Progenitor cell of endocrine pancreas (in vitro differentiated cells): ENCODE results near the gene MAPK9. TPM values are rescaled to one million over a fixed set of nuclear protein-coding genes. Genes with fewer than 3 reads are reported as not detected.
A peak's percentile ranks its signal among the peaks of the same experiment; 100 is the strongest.

ENCODE experiments used
- DNase-seq: peaks from one replicate; pipeline ENCODE4 v3.0.0; 2021; ENCODE audit warnings: low spot score; ENCODE audit not compliant: unreplicated experiment
- H3K27ac Mint-ChIP-seq: 2 replicates; pipeline ENCODE4 v1.8.0; 2021; ENCODE audit warnings: mild to moderate bottlenecking, moderate library complexity, mixed read lengths
- H3K27me3 Mint-ChIP-seq: 2 replicates; pipeline ENCODE4 v1.8.0; 2021; ENCODE audit warnings: mixed read lengths
- H3K36me3 Mint-ChIP-seq: 2 replicates; pipeline ENCODE4 v1.8.0; 2022; ENCODE audit warnings: mixed read lengths; ENCODE audit not compliant: insufficient read depth
- H3K4me1 Mint-ChIP-seq: 2 replicates; pipeline ENCODE4 v1.8.0; 2021; ENCODE audit warnings: low read depth, mixed read lengths
- H3K4me3 Mint-ChIP-seq: 2 replicates; pipeline ENCODE4 v1.8.0; 2021; ENCODE audit warnings: low read depth, mild to moderate bottlenecking, moderate library complexity, mixed read lengths
- H3K9me3 Mint-ChIP-seq: 2 replicates; pipeline ENCODE4 v1.8.0; 2021; ENCODE audit warnings: low read depth, mixed read lengths
- total RNA-seq: library from RNA; stranded (reverse); gene quantifications from 2 replicates; pipeline ENCODE4 v1.2.1, GENCODE V29; 2021
- TF ChIP-seq, protein P1 (sequence below): fragments of 200-600 bp; sonication (generic); IDR thresholded peaks from one replicate; pipeline ENCODE4 v1.5.0; 2021; ENCODE audit warnings: antibody characterized with exemption, mild to moderate bottlenecking; ENCODE audit not compliant: unreplicated experiment

Gene MAPK9
- total RNA-seq, 1 donor from 2014 or later: 51.2 TPM

DNA sequence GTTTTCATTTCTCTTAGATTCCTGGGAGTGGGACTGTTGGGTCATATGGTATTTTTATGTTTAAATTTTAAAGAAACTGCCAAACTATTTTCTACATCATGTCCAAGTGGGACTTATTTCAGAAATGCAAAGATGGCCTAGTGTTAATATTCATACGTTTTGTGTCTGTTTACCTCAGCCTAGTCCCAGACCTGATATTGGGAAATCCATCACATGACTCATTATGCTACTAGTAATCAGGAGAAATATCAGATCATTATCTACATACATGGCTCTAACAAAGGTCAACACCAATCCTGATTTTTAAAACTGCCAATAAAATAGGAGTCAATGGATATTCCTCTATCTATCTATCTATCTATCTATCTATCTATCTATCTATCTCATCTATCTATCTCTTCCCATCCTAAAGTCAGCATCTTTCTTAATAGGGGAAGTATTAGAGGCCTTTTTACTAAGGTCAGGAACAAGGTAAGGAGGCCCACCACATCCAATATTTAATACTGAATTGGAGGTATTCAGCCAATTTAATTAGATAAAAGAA, 87.5 kb downstream of the MAPK9 start:
- TF ChIP-seq, protein P1, sequence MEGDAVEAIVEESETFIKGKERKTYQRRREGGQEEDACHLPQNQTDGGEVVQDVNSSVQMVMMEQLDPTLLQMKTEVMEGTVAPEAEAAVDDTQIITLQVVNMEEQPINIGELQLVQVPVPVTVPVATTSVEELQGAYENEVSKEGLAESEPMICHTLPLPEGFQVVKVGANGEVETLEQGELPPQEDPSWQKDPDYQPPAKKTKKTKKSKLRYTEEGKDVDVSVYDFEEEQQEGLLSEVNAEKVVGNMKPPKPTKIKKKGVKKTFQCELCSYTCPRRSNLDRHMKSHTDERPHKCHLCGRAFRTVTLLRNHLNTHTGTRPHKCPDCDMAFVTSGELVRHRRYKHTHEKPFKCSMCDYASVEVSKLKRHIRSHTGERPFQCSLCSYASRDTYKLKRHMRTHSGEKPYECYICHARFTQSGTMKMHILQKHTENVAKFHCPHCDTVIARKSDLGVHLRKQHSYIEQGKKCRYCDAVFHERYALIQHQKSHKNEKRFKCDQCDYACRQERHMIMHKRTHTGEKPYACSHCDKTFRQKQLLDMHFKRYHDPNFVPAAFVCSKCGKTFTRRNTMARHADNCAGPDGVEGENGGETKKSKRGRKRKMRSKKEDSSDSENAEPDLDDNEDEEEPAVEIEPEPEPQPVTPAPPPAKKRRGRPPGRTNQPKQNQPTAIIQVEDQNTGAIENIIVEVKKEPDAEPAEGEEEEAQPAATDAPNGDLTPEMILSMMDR: no peak
- no peaks in the 10 kb centered on the region for H3K9me3 Mint-ChIP-seq
- H3K4me1 Mint-ChIP-seq: peaks cover 1% of the 10 kb centered on the region
- H3K4me3 Mint-ChIP-seq: no peak overlapping the region
- peaks cover 23% of the 10 kb centered on the region for H3K27me3 Mint-ChIP-seq
- H3K36me3 Mint-ChIP-seq: no peaks in the 10 kb centered on the region
- no peak overlapping the region for H3K27ac Mint-ChIP-seq
- no peak for DNase-seq

DNA sequence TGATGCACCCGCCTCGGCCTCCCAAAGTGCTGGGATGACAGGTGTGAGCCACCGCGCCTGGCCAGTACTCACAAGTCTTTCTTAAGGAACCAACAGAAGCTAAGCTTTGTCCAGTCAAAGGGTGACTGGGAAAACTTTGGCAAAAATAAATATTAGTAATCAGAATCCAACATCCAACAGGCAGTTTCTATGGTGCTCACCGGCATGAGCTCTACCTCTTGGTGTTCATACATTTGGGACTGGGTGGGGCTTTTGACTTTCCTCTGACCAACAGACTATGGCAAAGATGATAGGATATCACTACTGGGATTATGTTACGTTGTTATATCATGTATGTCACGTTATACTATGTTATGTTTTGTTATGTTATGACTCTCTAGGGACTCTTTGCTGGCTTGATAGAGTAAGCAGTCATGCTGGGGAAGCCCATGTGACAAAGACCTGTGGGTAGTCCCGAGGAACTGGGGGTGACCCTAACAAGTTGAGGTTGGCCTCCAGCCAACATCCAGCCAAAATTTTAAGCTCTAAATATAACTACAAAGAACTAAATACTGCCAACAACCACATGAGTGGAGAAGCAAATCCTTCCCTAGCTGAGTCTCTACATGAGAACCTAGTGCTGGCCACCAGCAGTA, 88.8 kb downstream of the MAPK9 start:
- Mint-ChIP-seq H3K9me3 (no peaks in the 10 kb centered on the region), H3K4me3 (no peak overlapping the region), H3K27ac (no peak overlapping the region), H3K27me3 (peaks cover 20% of the 10 kb centered on the region), H3K4me1 (no peaks in the 10 kb centered on the region), H3K36me3 (no peaks in the 10 kb centered on the region)
- TF ChIP-seq, protein P1: no peak
- DNase-seq: no peak

DNA sequence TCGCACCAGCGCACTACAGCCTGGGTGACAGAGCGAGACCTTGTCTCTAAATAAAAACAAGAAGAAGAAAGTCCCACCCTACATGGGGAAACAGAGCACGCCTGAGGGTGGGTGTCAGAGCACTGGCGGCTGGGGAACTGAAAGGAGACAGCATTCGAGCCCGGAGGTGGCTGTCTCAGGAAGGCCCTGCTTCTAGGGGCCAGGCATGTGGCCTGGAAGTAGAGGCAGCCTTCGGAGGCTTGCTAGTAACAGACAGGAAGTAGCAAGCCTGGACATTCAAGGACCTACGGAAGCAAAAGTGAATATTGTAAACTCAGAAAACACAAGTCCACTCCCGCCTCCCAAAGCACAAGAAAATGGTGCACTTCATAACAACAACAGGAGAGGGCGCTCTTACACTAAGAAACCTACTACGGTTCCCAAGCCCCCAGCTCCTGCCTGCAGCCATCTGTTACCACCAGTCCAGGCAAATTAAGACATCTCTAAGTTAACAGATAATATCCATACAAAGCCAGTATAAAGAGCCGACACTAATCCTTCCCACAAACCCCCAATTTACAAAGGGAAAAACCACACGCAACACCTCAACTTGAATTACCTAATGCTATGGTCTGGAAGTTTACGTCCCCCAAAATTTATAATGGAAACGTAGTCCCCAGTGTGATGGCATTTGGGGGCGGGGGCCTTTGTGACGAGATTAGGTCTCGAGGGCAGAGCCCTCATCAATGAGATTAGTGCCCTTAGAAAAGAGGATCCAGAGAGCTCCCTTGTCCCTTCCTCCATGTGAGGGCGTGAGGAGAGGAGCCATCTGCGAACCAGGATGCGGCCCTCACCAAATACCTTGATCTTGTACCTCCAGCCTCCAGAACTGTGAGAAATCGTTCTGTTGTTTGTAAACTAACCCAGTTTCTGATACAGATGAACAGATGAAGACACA, 90.6 kb downstream of the MAPK9 start:
- no peaks in the 10 kb centered on the region for H3K4me1 Mint-ChIP-seq
- TF ChIP-seq, protein P1: peak; percentile 57

DNA sequence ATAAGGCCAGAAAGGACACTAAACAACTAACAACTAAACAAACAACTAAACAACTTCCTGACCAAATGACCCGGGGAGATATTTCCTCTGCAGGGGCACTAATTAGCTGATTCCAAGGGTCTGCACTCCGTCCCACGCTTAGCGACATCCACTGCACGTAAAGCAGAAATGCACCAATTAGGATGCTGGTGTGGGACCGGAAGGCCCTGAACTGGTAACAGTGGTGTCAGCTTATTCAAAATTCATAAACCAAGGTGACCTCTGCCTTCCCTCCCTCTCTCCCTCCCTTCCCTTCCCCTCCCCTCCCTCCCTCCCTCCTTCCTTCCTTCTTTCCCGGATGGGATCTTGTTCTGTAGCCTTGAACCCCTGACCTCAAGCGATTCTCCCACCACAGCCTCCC, 92.5 kb downstream of the MAPK9 start:
- H3K27ac Mint-ChIP-seq: no peak overlapping the region
- no peaks in the 10 kb centered on the region for H3K36me3 Mint-ChIP-seq
- TF ChIP-seq, protein P1: no peak
- no peaks in the 10 kb centered on the region for H3K9me3 Mint-ChIP-seq
- H3K4me1 Mint-ChIP-seq: no peaks in the 10 kb centered on the region
- no peak overlapping the region for H3K4me3 Mint-ChIP-seq
- peaks cover 3% of the 10 kb centered on the region for H3K27me3 Mint-ChIP-seq
- DNase-seq: no peak

More for the DNA sequence above, 90.6 kb downstream of the MAPK9 start:
- Mint-ChIP-seq H3K4me3 (no peak overlapping the region), H3K9me3 (no peaks in the 10 kb centered on the region), H3K27me3 (peaks cover 6% of the 10 kb centered on the region), H3K36me3 (no peaks in the 10 kb centered on the region), H3K27ac (no peak overlapping the region)
- DNase-seq: no peak

DNA sequence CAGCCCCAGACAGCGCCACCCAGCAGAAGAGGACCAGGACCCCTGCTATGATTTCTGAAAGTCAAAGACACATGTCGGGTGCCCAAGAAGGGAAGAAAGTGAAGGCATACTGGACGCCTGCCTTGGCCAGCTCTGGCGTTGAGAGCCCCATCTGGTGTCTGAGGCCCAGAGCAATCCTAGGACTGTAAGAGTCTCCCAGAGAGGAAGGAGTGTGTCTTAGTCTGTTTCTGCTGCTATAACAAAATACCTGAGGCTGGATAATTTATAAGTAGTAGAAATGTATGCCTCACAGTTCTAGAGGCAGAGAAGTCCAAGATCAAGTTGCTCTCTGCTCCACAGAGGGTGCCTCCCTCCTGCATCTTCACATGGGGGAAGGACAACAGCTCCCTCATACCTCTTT, 93.7 kb downstream of the MAPK9 start:
- Mint-ChIP-seq H3K9me3 (no peaks in the 10 kb centered on the region), H3K27ac (no peak overlapping the region), H3K27me3 (peaks cover 3% of the 10 kb centered on the region), H3K4me1 (no peaks in the 10 kb centered on the region), H3K36me3 (no peaks in the 10 kb centered on the region), H3K4me3 (no peak overlapping the region)
- DNase-seq: no peak
- TF ChIP-seq, protein P1: no peak
